ENCODE results near the gene SMIM13.
A peak's percentile ranks its signal among the peaks of the same experiment; 100 is the strongest.

The SMIM13 gene

DNA sequence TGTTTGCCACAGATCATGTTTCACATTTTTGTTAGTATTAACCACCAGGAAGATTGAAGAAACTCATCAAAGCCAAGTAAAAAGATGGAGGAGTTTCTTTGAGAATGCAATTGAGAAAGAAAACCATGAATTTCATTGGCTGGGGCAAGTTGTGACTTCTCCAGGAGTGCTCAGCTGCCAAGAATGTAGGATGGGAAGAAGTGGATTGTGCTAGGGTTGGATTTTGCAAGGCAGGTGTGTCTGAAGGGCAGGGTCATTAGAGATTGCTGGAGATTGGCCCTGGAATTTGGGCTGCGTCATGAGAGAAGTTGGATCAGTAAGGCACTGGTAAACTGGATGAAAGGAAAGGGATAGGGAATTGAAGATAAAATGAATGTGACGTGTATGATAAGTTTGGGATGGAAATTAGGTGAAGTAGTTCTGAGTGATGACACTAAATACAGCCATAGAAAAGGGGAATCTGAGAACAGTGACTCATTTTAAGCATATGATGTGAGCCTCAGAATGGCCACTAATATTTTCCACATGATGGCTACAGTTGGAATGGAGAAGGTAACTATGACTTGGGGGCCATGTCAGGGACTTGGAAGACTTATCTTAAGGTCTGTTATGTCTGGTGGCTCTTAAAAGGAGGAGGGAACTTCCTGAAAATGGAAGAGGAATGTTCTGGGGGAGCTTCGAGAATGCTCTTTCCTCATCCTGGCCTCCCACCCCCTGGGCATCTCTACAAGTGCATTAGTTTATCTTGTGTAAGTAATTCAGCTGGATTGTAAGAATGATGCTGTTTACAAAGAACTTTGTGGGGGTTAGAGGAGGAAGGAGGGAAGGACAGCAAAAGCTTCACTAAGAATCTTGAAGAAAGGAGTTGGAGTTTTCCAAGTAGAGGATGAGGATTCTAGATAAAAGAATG, 45.7 kb downstream of the SMIM13 start:
- no peak for TF ChIP-seq TAF1 (IDR thresholded peaks at IDR 0.05; ENCODE audit: borderline replicate concordance, insufficient read depth, low read length)
- no peak for TF ChIP-seq SIN3A (IDR thresholded peaks at IDR 0.05; ENCODE audit: borderline replicate concordance, insufficient read depth, low read length)
- TF ChIP-seq, protein P1, sequence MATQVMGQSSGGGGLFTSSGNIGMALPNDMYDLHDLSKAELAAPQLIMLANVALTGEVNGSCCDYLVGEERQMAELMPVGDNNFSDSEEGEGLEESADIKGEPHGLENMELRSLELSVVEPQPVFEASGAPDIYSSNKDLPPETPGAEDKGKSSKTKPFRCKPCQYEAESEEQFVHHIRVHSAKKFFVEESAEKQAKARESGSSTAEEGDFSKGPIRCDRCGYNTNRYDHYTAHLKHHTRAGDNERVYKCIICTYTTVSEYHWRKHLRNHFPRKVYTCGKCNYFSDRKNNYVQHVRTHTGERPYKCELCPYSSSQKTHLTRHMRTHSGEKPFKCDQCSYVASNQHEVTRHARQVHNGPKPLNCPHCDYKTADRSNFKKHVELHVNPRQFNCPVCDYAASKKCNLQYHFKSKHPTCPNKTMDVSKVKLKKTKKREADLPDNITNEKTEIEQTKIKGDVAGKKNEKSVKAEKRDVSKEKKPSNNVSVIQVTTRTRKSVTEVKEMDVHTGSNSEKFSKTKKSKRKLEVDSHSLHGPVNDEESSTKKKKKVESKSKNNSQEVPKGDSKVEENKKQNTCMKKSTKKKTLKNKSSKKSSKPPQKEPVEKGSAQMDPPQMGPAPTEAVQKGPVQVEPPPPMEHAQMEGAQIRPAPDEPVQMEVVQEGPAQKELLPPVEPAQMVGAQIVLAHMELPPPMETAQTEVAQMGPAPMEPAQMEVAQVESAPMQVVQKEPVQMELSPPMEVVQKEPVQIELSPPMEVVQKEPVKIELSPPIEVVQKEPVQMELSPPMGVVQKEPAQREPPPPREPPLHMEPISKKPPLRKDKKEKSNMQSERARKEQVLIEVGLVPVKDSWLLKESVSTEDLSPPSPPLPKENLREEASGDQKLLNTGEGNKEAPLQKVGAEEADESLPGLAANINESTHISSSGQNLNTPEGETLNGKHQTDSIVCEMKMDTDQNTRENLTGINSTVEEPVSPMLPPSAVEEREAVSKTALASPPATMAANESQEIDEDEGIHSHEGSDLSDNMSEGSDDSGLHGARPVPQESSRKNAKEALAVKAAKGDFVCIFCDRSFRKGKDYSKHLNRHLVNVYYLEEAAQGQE (IDR thresholded peaks at IDR 0.05; ENCODE audit: insufficient read depth in 1 of 2, low read depth in 2 of 2, low read length in 2 of 2), result no peak
- TF ChIP-seq POLR2AphosphoS5 (IDR thresholded peaks at IDR 0.05; ENCODE audit: low read depth, low read length), result no peak
- no peak for TF ChIP-seq FOXP2 (optimal IDR thresholded peaks at IDR 0.05; ENCODE audit: borderline replicate concordance, extremely low read depth, extremely low read length, insufficient read depth)

DNA sequence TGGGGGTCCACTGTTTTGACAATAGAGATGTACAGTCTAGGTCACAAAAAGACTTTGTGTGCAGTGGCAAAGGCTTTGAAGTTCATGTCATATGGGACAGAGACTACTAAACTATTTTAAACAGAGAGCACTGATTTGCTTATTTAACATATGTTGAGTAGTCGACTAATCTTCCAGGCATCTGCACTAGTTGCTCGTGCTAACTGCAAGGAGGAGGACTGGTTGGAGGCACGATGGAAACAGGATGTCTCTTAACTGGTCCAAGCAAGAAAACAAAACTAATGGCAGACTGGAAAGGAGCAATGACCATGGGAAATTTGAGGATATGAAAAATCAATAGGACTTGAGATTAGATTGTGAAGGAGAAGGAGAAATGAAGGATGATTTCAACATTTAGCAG, 46.4 kb downstream of the SMIM13 start:
- no peak for TF ChIP-seq SIN3A (IDR thresholded peaks at IDR 0.05; ENCODE audit: borderline replicate concordance, insufficient read depth, low read length)

DNA sequence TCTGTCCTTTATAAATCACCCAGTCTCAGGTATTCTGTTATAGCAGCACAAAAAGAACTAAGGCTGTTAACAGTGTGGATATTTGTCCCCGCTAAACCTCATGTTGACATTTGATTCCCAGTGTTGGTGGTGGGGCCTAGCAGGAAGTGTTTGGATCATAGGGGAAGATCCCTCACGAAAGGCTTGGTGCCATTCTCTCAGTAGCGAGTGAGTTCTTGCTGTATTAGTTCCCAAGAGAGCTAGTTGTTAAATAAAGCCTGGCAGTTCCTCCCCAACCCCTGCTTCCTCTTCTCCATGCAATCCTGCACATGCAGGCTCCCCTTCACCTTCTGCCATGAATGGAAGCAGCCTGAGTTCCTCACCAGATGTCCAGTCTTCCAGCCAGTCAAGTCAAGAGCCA, 47.7 kb downstream of the SMIM13 start:
- TF ChIP-seq TAF1 (IDR thresholded peaks at IDR 0.05; ENCODE audit: borderline replicate concordance, insufficient read depth, low read length) (no peak), FOXP2 (optimal IDR thresholded peaks at IDR 0.05; ENCODE audit: borderline replicate concordance, extremely low read depth, extremely low read length, insufficient read depth) (no peak), SIN3A (IDR thresholded peaks at IDR 0.05; ENCODE audit: borderline replicate concordance, insufficient read depth, low read length) (no peak), POLR2AphosphoS5 (IDR thresholded peaks at IDR 0.05; ENCODE audit: low read depth, low read length) (no peak)
- TF ChIP-seq, protein P1 (IDR thresholded peaks at IDR 0.05; ENCODE audit: insufficient read depth in 1 of 2, low read depth in 2 of 2, low read length in 2 of 2), result no peak

DNA sequence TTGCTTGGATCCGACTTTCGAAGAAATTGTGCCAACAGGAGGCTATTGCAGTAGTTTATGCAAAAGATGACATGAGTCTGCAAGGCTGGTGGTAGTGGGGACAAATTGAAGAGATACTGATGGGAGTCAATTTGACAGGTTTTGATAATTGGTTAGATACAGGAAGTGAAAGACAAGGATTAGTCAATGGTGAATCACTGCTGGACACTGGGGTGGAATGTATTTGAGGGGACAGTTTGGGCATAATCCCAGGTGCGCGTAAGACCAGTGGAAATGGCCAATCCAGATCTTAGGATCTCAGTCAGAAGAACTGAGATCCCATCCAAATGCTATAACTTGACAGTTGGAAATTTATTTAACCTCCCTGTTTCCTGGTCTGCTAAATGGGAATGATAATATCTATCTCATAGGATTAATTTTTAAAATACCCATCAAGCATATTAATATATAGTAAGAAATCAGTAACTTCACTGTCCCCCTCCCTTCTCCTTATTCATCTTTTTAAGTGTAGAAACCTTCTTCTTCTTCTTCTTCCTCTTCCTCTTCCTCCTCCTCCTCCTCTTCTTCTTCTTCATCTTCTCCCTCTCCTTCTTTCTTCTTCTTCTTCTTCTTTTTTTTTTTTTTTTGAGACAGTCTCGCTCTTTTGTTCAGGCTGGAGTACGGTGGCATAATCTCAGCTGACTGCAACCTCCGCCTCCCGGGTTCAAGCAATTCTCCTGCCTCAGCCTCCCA, 48.8 kb downstream of the SMIM13 start:
- TF ChIP-seq TAF1 (IDR thresholded peaks at IDR 0.05; ENCODE audit: borderline replicate concordance, insufficient read depth, low read length), result no peak
- no peak for TF ChIP-seq FOXP2 (optimal IDR thresholded peaks at IDR 0.05; ENCODE audit: borderline replicate concordance, extremely low read depth, extremely low read length, insufficient read depth)
- no peak for TF ChIP-seq POLR2AphosphoS5 (IDR thresholded peaks at IDR 0.05; ENCODE audit: low read depth, low read length)
- TF ChIP-seq, protein P1 (IDR thresholded peaks at IDR 0.05; ENCODE audit: insufficient read depth in 1 of 2, low read depth in 2 of 2, low read length in 2 of 2), result no peak
- no peak for TF ChIP-seq SIN3A (IDR thresholded peaks at IDR 0.05; ENCODE audit: borderline replicate concordance, insufficient read depth, low read length)

DNA sequence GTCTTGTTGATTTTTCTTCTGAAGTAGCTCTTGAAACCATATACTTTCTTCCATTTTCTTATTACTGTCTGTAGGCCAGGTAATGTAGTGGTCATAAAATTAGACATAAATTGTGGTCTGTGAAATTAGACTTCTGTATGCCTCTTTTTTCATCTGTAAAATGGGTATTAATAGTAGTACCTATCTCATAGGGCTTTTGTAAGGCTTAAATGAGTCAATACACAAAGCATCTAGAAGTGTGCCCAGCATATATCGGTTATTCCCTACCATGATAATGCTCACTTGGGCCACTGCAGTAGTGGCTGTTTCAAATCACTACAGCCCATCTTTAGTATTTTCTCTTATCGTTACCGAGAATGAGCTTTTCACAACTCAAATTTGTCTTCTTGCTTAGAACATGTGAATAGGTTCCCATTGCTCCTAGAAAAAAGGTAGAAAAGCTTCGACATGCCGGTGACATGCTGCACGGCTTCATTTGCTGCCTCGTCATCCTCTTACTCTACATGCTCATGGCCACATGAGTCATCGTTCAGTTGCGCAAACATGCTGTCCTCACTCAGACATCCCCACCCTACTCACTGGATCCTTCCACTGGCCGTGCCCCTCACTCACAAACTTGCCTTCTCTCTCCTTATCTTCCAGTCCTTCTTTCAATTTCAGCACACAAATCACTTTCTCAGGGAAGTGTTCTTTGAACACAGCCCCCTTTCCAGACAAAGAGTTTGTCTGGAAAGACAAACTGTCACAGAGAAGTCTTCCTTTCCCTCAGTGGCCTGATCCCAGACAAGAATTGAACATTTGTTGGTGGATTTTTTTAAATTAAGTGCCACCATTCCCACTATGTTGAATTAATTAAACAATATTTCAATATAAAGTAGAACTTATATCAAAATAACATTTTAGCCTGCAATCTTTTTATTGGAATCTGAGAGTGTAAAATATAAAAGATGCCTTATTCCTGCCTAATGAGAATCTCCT, 50.0 kb downstream of the SMIM13 start:
- TF ChIP-seq SIN3A (IDR thresholded peaks at IDR 0.05; ENCODE audit: borderline replicate concordance, insufficient read depth, low read length) (peak; percentile 50; the same call in 1 of the 2 replicates), FOXP2 (optimal IDR thresholded peaks at IDR 0.05; ENCODE audit: borderline replicate concordance, extremely low read depth, extremely low read length, insufficient read depth) (peak; percentile 62)
- TF ChIP-seq, protein P1 (IDR thresholded peaks at IDR 0.05; ENCODE audit: insufficient read depth in 1 of 2, low read depth in 2 of 2, low read length in 2 of 2), result no peak
